GM20431 (cell line): ENCODE results near the gene FAM170B.

ENCODE experiments used
- in situ Hi-C: fragments of 300-500 bp; cut with MseI, MboI; formaldehyde crosslinking; loops from one replicate; pipeline ENCODE4 v1.15.0; 2020; ENCODE audit warnings: low sequenced_read_pairs; ENCODE audit not compliant: unreplicated experiment

FAM170B gene

DNA sequence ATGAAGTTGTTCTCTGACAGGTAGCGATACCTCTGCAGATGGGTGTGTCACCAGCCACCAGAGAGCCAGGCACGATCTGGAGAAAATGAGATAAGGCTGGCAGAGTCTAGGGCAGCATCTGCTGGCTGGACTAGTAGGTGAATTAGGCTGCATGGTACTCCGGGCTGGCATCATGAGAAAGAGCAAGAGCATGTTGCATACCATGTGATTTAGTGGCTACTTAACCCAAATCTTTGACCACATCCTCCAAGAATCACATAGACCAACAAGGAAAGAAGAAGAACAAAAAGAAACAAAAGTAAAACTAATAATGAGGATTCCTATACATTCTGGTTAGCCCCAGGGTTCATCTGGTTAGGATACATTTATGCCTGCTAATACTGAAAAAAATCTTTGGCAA, 23.4 kb upstream of the FAM170B start:
- in situ Hi-C loops: loop anchor here (25.0 kb wide), 1 partner anchor 170 kb away; no protein-coding TSS in a partner anchor

DNA sequence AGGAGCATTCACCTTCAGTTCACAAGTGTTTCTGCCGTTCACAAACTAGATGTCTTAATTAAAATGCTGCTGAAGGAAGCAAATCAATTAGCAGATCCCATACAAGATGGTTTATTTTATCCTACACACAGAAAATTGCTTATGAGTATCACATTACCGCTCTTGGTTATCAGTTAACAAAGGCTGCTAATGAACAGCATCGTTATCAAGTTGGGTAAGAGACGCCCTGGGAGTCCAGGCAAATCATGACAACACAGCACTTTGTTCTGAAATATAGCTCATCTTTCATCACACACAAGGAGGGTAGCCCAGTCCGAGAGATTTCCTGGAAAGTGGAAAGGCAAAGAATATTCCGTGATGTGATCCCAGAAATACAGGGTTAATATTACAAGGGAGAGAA, 20.8 kb upstream of the FAM170B start:
- in situ Hi-C loops: loop anchor here (25.0 kb wide), 1 partner anchor 167 kb away; no protein-coding TSS in a partner anchor

DNA sequence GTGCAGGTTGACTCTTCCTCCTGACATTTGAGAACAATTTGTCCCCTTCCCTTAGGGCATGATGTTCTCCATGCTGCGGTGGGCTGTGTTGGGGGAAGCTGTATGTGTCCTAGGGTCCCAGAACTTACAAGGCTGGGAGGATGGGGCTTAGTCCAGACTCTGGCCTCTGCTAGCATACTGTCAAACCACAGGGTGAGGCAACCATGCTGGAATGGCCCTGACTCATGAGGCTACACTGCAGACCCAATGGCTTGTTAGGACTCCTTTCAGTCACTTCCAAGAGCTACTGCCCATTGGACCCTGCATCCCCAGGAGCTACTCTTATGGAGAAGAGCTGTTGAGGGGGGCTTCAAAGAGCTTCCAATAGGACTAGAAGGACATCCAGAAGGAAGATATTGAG, 20.1 kb upstream of the FAM170B start:
- in situ Hi-C loops: loop anchor here (25.0 kb wide), 1 partner anchor 167 kb away; no protein-coding TSS in a partner anchor

DNA sequence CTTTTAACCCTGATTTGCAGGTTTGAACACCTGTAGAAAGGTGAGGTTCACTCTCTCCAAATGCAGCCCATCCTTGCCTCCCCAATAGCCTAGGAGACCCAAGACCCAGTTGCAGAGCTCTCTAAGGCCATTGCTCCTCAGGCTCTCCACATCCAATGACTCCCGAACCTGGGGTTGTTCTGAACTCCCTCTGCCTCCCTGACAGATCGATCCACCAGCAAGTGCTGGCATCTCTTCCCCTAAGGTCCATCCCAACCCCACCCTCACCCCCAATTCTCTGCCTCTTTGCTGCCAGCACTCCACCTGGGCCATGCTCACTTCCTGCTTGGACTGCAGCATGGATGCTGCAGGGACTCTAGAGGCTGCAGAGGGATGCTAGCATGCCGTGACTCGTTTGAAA, 19.3 kb upstream of the FAM170B start:
- in situ Hi-C loops: loop anchor here (25.0 kb wide), 1 partner anchor 166 kb away; no protein-coding TSS in a partner anchor

DNA sequence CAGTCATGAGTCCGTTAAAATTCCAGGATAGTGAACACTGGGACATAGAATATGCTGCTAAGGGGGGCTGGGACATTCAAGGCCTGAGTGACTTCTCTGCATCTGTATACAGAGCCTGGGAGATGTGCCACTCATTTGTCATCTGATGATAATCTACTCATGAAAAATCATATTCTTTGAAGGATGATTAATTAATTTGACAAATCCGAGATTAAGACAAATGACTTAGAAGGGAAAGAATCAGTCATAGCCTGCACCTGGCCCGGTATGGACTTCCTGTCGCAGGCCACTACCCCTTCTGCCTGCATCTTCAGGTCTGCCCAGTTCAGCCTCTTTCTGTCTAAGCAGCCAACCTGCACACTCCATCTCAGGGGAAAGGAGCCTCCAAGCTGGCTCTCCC, 18.8 kb upstream of the FAM170B start:
- in situ Hi-C loops: loop anchor here (25.0 kb wide), 1 partner anchor 165 kb away; no protein-coding TSS in a partner anchor

DNA sequence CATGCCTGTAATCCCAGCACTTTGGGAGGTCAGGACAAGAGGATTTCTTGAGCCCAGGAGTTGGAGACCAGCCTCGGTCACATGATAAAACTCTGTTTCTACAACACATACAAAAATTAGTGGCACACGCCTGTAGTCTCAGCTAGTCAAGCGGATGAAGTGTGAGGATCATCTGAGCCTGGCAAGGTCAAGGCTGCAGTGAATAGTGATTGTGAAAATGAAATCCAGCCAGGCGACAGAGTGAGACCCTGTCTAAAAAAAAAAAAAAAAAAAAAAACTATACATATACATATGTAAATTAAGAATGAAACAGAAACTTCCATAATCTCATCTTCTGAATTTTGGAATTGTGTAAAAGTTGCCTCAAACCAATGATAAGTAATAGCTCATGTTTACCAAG, 18.2 kb upstream of the FAM170B start:
- in situ Hi-C loops: loop anchor here (25.0 kb wide), 1 partner anchor 165 kb away; no protein-coding TSS in a partner anchor

DNA sequence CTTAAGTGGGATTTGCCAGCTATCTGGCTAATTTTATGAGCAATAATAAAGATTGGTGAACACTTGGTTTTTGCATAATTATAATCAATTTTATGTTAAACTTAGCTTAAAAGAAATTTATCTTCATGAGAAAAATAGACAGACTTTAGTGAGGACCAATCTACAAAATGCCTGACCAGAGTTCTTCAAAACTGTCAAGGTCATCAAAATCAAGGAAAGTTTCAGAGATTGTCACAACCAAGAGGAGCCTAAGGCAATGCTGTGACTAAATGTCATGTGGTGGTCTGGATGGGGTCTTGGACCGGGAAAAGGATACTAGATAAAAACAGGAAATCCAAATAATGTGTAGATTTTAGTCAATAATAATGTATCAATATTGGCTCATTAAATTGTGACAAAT, 17.7 kb upstream of the FAM170B start:
- in situ Hi-C loops: loop anchor here (25.0 kb wide), 1 partner anchor 164 kb away; no protein-coding TSS in a partner anchor

DNA sequence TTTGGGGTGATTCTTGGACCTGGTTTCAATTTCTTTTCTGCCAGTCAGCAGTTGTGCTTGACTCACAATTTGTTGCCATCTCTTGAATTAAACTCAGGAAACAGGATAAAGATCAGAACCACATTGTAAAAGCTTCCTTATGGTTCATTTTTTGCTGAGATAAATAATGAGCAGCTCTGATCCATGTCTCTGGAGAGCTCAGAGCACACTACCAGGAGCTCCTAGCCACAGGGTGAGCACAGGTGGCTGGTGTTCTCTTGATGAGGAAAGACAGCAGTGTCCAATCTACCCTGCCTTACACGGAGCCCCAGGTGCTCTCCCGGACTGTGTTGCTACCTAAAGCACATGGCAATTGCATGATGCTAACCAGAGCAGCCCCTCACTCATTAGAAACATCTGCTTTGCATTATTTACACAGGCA, 17.2 kb upstream of the FAM170B start:
- in situ Hi-C loops: loop anchor here (25.0 kb wide), 1 partner anchor 164 kb away; no protein-coding TSS in a partner anchor

DNA sequence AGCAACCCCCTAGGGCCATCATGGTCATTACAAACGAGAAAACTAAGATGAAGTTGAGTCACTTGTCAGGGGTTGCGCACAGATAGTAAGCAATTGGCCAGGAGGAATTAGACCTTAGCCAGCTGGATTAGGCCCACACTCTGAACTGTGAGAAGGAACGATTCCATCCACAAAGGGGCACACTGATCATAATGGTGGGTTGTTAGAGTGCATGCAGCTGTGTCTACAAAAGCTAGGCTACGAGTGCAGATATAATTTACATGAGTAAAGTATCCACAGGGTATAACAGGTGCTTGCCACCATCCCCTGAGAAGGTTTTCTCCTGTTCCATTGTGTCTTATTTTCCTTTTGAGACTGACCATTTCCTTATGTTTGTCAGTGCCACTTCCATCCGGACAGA, 16.6 kb upstream of the FAM170B start:
- in situ Hi-C loops: loop anchor here (25.0 kb wide), 1 partner anchor 163 kb away; no protein-coding TSS in a partner anchor

DNA sequence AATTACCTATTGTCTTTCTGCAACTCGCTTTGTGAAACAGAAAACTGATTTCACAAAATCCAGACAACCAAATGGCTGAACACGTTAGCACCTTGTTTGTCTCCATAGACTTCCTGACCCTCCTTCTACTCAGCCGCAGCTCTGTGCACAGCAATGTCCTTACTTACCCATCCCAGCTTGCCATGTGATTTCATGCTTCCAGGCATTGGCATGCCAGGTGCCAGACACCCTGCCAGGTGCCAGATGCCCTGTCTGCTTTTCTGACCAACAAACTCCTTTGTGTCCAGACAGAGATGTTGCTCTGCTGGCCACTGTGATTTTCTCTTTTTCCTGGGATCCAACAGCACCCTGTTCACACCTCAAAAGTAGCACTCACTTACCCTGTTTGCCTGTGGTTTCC, 16.1 kb upstream of the FAM170B start:
- in situ Hi-C loops: loop anchor here (25.0 kb wide), 1 partner anchor 163 kb away; no protein-coding TSS in a partner anchor

DNA sequence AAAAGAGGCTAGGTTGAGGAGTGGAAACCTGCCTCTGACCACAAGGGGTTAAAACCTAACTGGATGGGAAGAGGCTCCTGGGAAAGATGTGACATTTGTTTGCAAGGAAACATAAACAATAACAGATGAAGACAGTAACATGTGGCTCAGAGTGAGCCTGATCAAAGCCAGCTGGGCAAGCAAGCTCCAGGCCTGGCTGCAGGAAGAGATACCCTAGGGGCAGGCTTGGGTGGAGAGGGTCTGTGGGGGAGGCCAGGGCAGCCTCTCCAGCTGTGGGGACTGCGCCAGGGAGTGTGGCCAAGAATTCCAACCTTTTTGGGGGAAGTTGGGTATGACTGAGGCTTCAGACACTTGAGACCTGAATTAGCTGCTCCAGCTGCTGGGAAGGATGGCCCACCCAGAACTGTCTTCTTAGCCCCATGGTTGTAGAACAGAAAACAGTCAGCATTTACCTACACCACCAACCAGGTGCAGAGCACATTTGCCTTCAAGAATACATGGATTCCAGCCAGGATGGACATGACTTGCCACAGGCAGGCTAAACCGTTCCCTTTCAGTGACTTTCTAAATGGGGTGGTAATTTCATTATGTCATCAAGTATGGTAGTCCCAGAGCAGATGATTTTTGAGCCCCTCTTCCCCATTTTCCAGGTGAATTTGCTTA, 10.4 kb upstream of the FAM170B start:
- in situ Hi-C loops: no loop called here

DNA sequence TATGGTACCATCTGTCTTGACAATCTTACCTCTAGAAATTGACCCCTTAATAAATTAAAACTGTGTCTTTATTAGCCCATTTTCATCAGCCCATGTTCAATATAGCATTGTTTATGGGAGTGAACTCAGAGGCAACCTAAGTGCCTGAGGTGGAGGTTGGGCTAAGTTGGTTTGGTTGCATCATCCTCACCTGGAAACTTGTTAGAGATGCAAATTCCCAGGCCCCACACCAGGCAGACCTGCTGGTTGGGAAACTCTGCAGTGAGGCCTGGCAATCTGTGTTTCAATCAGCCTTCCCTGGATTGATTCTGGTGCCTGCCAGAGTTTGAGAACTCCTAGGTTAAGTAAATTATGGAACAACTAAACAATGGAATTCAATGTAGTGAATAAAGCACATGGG, 9.4 kb upstream of the FAM170B start:
- in situ Hi-C loops: no loop called here

DNA sequence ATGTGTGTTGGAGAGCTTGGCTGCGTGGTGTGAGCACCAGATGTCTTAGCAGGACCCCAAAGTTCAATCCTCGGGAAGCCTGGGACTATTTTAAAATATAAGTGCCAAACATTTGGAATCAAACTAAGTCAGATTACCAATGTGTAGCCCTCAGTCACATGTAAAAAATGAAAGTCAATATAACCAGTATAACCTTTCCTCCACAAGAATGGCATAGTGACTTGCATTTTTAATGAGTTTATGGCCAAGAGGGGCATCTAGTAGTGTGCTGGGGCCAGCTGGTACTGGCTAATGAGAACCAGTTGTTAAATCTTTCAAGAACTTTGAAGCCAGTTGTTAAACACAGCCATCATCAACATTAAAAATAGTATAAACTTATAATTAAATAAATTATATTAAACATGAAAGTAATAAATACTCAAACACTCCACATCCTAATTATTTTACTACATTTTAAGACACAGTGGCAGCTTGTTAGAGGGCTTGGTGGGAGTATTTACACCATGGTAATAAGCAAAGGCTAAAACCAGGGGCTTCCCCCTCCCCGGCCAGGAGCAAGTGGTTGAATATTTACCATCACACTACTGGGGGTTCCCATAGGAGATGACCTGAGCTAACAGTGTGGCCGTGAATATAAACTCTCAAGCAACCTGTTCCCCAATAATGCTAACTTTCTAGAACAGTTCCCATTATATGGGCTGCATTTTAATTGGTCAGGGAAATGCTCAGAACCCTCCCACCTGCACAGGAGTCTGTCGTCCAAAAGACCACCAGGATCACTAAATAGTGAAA, 7.9 kb upstream of the FAM170B start:
- in situ Hi-C loops: no loop called here

DNA sequence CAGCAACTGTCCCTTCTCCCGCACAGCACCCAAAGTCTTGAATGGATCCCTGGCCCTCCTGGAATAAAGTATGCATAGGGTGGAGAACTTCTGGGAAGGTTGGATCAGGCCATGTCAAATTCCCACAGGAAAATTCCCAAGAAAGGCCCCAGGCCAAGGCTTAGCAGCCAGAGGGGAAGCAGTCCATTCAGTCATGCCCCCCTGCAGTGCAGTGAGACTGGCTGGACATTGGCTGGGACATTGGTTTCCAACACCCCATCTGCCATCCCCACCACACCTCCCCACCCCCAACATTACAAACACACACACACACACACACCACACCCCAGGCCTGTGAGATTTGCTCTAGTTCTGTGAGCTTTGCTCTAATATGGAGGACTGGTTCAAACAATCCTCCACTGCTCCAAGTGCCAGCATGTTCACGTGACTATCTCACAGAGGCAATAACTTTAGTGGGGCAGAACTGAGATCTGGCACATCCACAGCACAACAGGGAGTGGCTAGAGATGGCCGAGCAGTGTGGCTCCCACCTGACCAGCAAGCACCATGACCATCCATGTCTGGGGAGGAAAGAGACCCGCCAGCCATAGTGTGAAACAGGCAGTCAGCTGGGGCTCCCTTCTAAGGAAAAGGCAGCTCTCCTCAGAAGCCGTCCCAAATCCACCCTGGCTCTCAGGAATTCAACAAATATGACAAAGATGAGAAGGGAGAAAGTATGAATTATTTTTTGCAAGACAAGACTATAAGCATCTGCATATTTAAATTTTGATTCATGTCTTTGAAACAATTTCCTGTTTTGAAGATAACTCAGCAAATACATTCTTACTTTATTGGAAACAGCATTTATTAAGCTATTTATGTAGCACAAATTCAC, 6.7 kb upstream of the FAM170B start:
- in situ Hi-C loops: no loop called here

DNA sequence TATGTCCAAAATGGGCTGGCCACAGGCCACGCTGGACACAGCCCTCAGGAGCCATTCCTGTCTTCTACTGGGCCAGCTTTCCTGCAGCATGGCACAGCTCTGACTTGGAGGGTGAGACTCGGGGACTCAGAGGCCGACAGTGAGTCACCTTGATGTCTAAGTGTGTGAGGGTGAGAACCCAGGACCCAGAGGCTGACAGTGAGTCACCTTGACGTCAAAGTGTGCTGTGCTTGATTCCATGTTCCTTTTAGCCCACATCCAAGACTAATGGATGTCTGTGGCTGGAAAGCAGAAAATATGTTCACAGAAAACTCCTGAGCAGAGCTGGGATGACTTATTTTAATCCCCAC, 6.0 kb upstream of the FAM170B start:
- in situ Hi-C loops: no loop called here

DNA sequence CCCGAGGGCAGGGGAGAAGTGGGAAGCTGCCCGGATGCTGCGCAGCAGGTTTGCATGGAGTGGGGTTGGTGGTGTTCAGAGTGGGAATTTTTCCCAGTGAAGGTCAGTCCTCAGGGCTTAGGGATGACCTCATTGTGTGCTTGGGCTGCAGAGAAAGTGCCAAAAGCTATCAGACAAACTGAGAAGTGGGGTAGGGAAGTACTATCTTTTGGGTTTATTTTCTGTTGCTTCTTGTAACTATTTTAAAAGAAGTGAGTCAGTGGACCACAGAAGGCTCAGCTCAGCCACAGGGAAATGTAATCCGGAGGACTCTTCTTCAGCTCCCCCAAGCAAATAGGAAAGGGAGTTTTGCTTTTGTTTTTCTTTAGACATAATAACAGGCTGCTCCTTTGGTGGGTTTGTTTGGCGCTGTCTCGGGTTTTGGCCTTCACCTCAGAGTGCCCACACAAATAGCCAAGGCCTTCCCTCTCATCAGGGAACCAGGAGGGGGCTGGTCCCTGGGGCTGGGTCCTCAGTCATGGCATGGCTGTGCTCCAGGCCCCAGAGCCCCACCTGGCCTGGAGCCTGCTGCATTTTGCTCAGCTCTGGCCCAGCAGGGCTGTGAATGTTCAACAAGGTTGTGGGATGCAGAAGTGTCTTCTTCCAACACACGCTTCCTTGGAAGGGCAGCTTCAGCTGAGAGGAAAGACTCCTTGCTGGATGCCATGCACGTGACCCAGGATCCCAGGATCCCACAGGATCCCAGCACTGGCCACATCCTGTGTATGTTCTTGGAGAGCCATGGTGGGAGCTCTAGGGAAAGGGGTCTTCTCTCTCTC, 5.4 kb upstream of the FAM170B start:
- in situ Hi-C loops: no loop called here

DNA sequence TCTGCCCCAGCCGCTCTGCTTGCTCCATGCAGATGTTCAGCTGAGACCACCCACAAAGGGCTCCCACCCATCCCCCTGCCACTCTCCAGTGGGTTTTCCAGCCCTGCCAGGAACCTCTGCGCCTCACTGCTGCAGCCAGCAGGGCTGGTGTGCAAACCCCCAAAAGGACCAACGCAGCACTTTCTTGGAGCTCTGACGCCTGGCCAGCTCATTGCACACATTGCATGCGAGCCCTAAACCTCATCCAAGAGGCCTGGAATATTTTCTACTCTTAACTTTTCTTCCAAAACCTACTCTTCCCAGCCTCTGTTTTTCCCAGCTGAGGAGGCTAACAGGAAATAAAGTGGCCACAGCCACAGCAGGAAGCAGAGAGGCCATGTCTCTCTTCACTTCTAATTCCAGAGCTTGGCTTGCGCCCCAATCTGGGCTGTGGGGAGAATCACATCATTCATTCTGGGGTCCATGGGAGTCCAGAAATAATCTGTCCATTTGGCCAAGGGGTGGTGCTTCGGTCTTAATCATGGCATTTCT, 4.6 kb upstream of the FAM170B start:
- in situ Hi-C loops: no loop called here

DNA sequence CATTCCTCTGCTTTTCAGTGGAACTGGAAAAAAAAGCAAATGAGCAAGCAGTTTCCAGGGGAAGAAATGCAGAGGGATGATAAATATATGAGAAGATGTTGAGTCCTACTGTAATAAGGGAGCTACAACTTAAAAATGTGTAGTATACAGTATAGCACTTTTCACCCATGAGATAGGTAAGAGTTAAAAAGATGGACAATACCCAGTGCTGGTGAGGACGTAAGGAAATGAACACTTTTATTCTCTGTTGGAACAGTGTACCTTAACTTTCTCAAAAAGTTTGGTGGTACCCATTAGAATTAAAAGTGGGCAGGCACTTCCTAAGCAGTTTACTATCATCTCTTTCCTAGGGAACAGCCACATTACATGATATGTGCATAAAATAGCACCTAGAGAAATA, 2.7 kb upstream of the FAM170B start:
- in situ Hi-C loops: no loop called here
